Activated naive CD8-positive, alpha-beta T cell treated with anti-CD3 and anti-CD28 coated beads, Interleukin-2, amount 10 ng/mL, durations not matched to agents 7 days and 5 days (primary cell): ENCODE data around the gene RCBTB1. TPM values are rescaled to one million over a fixed set of nuclear protein-coding genes. Genes with fewer than 3 reads are reported as not detected.

ENCODE experiments used
- ATAC-seq: fragments of 150-1000 bp; cut with Tn5 transposase; one replicate; pipeline ENCODE4 v1.10.0; 2021; ENCODE audit warnings: low read depth, moderate library complexity
- POLR2A ChIA-PET: fragments of 350-600 bp; sonication (Branson Sonifier 250); formaldehyde crosslinking; loops from one replicate; lab custom pipeline; 2021; ENCODE audit warnings: antibody characterized with exemption; lab: Charles Lee
- DNase-seq: peaks from one replicate; pipeline ENCODE4 v3.0.0; 2021
- H3K27ac Mint-ChIP-seq: one replicate; pipeline ENCODE4 v1.8.0; 2022; ENCODE audit warnings: mild to moderate bottlenecking, mixed read lengths
- H3K27me3 Mint-ChIP-seq: one replicate; pipeline ENCODE4 v1.8.0; 2022; ENCODE audit warnings: mild to moderate bottlenecking, moderate library complexity, mixed read lengths
- H3K36me3 Mint-ChIP-seq: one replicate; pipeline ENCODE4 v1.8.0; 2021; ENCODE audit warnings: mild to moderate bottlenecking, mixed read lengths
- H3K4me1 Mint-ChIP-seq: one replicate; pipeline ENCODE4 v1.8.0; 2021; ENCODE audit warnings: mixed read lengths
- H3K4me3 Mint-ChIP-seq: one replicate; pipeline ENCODE4 v1.8.0; 2022; ENCODE audit warnings: mild to moderate bottlenecking, moderate library complexity, mixed read lengths
- H3K9me3 Mint-ChIP-seq: one replicate; pipeline ENCODE4 v1.8.0; 2021; ENCODE audit warnings: mixed read lengths
- total RNA-seq, 2 experiments: library from RNA; stranded (reverse); gene quantifications; one replicate each; pipeline ENCODE4 v1.2.3, GENCODE V29; 2021

Gene RCBTB1
- total RNA-seq, result 10 to 100 TPM; 18.9 to 20.6 TPM

DNA sequence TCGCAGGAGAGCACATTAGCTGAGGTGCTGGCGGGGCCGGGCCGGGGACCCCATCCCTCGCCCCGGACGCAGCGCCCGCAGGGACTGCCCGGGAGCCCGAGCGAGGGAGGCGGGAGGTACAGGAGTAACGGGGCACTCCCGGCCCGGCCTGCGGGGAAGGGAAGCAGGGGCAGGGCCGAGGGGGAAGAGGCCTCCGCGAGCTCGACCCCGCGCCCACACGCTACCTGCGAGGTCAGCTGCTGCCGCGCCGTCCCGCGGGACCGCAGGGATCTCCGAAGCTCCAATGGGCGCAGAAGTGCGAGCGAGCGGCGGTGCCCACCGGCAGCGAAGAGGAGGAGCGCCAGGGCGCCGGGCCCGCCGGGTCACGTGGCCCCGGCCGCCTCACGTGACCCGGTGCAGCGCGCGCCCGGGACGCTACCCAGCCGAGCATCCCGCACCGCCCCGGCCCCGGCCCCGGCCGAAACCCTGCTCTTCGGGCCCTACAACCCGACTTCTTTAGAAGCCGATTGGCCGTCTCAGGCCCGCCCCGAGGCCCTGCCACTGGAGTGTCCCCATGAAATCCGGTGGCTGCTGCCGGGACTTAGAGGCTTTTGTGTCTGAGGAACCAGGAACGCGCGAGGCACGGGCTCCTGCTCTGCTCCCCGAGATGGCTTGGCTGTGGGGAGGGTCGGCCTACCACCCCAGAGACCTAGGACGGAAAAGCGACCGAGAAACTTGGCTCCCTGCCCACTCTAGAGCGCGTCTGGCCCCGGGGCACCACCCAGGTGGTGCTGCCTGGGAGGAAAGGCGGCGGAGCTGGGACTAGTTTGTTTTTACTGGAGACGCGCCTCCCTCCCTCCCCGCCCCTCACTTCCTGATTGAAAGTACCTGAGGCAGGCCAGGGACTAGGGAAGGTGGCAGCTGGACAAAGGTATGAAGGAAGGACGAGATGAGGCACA lies at the start of gene RCBTB1:
RCBTB1 (minus strand) TSS at position 339 of the 938 bp plus-strand sequence. CDS start 18,279 bp downstream, outside the sequence.
- POLR2A ChIA-PET, result interaction anchor here (0.6 to 2.3 kb wide), 6 partner anchors 14 to 141 kb away, joined by 3 to 16 read pairs (median 5); partner anchors contain the start of genes CAB39L, PHF11 and SETDB2
- DNase-seq (peak; percentile 83), ATAC-seq (peak; percentile 96)
- H3K27ac Mint-ChIP-seq, result peak within 1 kb of the TSS; percentile 93
- H3K4me1 Mint-ChIP-seq, result peaks cover 36% of the 10 kb centered on the region
- peaks cover 15% of the 10 kb centered on the region for H3K36me3 Mint-ChIP-seq
- H3K4me3 Mint-ChIP-seq, result peak within 1 kb of the TSS; percentile 97
- H3K9me3 Mint-ChIP-seq, result no peaks in the 10 kb centered on the region
- peaks cover 3% of the 10 kb centered on the region for H3K27me3 Mint-ChIP-seq

GRCh38 chr13:49633710-49634109 lies 48.4 kb upstream of the RCBTB1 start:
- POLR2A ChIA-PET, result no interaction called here
- DNase-seq (no peak), ATAC-seq (no peak)
- H3K9me3 Mint-ChIP-seq, result no peaks in the 10 kb centered on the region
- no peak overlapping the region for H3K4me3 Mint-ChIP-seq
- H3K4me1 Mint-ChIP-seq, result peaks cover 17% of the 10 kb centered on the region
- H3K27ac Mint-ChIP-seq, result no peak overlapping the region
- no peaks in the 10 kb centered on the region for H3K27me3 Mint-ChIP-seq
- peaks cover 9% of the 10 kb centered on the region for H3K36me3 Mint-ChIP-seq

- POLR2A ChIA-PET, result no interaction called here
- H3K27ac Mint-ChIP-seq, result no peak overlapping the region
Observed at GRCh38 chr13:49632156-49632555, 46.8 kb upstream of the RCBTB1 start.

GRCh38 chr13:49630580-49630979 lies 45.2 kb upstream of the RCBTB1 start:
- DNase-seq (no peak), ATAC-seq (no peak)
- POLR2A ChIA-PET, result no interaction called here
- H3K27ac Mint-ChIP-seq, result no peak overlapping the region
- no peaks in the 10 kb centered on the region for H3K27me3 Mint-ChIP-seq
- H3K36me3 Mint-ChIP-seq, result peaks cover 11% of the 10 kb centered on the region
- no peak overlapping the region for H3K4me3 Mint-ChIP-seq
- no peaks in the 10 kb centered on the region for H3K9me3 Mint-ChIP-seq
- peaks cover 18% of the 10 kb centered on the region for H3K4me1 Mint-ChIP-seq

More at GRCh38 chr13:49632156-49632555, 46.8 kb upstream of the RCBTB1 start:
- Mint-ChIP-seq H3K36me3 (peaks cover 11% of the 10 kb centered on the region), H3K27me3 (no peaks in the 10 kb centered on the region), H3K9me3 (no peaks in the 10 kb centered on the region), H3K4me3 (no peak overlapping the region), H3K4me1 (peaks cover 23% of the 10 kb centered on the region)
- no peak for DNase-seq
- ATAC-seq, result no peak

GRCh38 chr13:49629947-49630346 lies 44.6 kb upstream of the RCBTB1 start:
- peaks cover 15% of the 10 kb centered on the region for H3K4me1 Mint-ChIP-seq
- DNase-seq, result no peak

DNA sequence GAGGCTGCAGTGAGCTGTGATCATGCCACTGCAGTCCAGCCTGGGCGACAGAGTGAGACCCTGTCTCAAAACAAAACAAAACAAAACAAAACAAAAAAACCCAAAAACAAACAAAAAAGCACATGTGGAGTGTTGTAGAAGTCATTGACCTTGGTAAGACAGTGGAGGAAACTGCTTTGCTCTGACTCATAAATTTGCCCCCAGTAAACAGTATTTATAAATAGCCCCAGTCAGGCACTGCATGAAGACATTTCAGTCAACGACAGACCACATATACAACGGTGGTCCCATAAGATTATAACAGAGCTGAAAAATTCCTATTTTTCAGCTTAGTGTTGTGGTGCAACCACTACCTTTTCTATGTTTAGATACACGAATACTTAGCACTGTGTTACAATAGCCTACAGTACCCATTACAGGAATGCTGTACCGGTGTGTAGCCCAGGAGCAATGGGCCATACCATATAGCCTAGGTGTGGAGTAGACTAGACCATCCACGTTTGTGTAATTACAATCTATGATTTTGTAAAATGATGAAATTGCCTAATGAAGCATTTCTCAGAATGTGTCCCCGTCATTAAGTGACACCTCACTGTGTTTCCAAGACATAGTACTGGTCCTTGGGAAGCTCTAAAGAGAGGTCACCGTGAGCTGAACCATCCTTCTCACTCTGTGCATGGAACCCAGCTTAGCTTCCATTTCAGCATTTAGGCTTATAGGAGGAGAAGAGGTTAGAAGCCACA lies 44.0 kb upstream of the RCBTB1 start:
- H3K36me3 Mint-ChIP-seq, result peaks cover 11% of the 10 kb centered on the region
- no peak overlapping the region for H3K27ac Mint-ChIP-seq
- DNase-seq (no peak), ATAC-seq (no peak)
- H3K4me3 Mint-ChIP-seq, result peak overlapping the region; percentile 90
- peaks cover 3% of the 10 kb centered on the region for H3K27me3 Mint-ChIP-seq
- H3K9me3 Mint-ChIP-seq, result no peaks in the 10 kb centered on the region
- H3K4me1 Mint-ChIP-seq, result peaks cover 10% of the 10 kb centered on the region
- POLR2A ChIA-PET, result interaction anchor here (1.7 kb wide), 1 partner anchor 9 kb away, joined by 4 read pairs; no protein-coding TSS in a partner anchor

More at GRCh38 chr13:49629947-49630346, 44.6 kb upstream of the RCBTB1 start:
- Mint-ChIP-seq H3K27me3 (no peaks in the 10 kb centered on the region), H3K27ac (no peak overlapping the region), H3K36me3 (peaks cover 11% of the 10 kb centered on the region), H3K9me3 (no peaks in the 10 kb centered on the region), H3K4me3 (peak overlapping the region; percentile 37)
- no peak for ATAC-seq
- POLR2A ChIA-PET, result interaction anchor here (1.7 kb wide), 1 partner anchor 8 kb away, joined by 4 read pairs; no protein-coding TSS in a partner anchor

GRCh38 chr13:49627831-49628652 lies 42.7 kb upstream of the RCBTB1 start, which contains the start of gene ARL11:
ARL11 (plus strand) TSS chr13:49628507; CDS start chr13:49630448, 1,941 bp downstream.
- Mint-ChIP-seq H3K4me3 (peak within 1 kb of the TSS; percentile 90), H3K4me1 (peaks cover 10% of the 10 kb centered on the region), H3K27me3 (peaks cover 4% of the 10 kb centered on the region), H3K36me3 (peaks cover 9% of the 10 kb centered on the region), H3K27ac (peak within 1 kb of the TSS; percentile 79), H3K9me3 (no peaks in the 10 kb centered on the region)
- DNase-seq (peak; percentile 79), ATAC-seq (peak; percentile 98)
- POLR2A ChIA-PET, result interaction anchor here (1.0 to 2.2 kb wide), 5 partner anchors 10 to 369 kb away, joined by 3 to 9 read pairs (median 4); partner anchors contain the start of genes CAB39L, KPNA3, PHF11 and SETDB2

DNA sequence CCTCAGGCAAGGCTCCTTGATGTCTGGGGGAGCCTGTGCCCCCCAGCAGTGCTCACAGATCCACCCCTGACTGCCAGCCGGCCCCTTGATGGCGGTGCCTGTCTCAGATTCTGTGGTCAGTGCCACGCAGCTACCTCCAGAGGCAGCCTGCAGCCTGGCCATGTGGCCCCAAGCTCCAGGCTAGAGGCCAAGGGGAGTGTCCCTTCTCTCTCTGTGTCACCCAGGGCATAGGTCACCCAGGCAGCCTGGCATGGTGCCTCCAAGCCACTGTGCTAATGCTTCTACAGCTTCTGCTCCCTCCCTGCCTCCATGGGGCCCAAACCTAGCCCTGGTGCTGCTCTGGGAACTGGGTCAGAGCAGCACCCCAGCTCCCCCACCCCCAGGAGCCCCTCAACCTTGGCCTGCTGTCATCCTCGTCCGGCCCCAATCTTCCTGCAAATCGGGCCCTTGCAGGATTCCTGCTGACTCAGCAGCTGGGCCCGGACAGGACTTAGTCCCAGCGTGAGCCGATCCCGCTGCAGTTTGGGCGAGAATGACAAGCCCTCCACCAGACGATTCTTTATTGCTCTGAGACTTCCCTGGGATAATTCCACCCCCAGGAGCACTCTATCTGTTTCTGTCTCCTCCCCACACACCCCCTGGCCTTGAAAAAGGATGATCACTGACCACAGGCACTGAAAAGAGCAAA lies 40.2 kb upstream of the RCBTB1 start:
- Mint-ChIP-seq H3K27me3 (peaks cover 4% of the 10 kb centered on the region), H3K36me3 (peaks cover 6% of the 10 kb centered on the region), H3K27ac (no peak overlapping the region), H3K4me1 (peaks cover 10% of the 10 kb centered on the region), H3K4me3 (no peak overlapping the region), H3K9me3 (no peaks in the 10 kb centered on the region)
- no peak for ATAC-seq
- no peak for DNase-seq
- POLR2A ChIA-PET, result no interaction called here

DNA sequence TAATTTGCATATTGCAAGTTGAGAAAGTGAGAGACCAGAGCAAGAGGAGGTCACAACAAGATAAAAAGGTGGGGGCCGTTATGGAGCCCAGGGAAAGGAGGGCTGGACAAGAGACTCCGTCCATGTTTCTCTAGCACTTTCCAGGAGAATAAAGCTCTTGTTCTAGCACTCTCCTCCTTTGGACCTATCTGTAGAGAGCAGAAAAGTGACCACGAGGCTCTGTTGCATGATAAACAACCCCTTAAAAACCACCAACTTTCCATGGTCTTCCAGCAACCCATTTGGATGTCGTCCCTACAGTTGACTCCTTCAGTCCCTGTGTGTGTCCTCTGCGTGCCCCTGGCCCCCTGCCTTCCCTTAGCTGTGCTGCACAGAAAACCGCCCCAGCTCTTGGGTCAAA lies 38.9 kb upstream of the RCBTB1 start:
- Mint-ChIP-seq H3K4me1 (peaks cover 9% of the 10 kb centered on the region), H3K36me3 (peaks cover 1% of the 10 kb centered on the region), H3K4me3 (no peak overlapping the region), H3K27ac (no peak overlapping the region), H3K9me3 (no peaks in the 10 kb centered on the region), H3K27me3 (peaks cover 4% of the 10 kb centered on the region)
- POLR2A ChIA-PET, result no interaction called here
- ATAC-seq, result no peak
- DNase-seq, result no peak

GRCh38 chr13:49622174-49622946 lies 37.0 kb upstream of the RCBTB1 start:
- H3K27me3 Mint-ChIP-seq, result peaks cover 4% of the 10 kb centered on the region
- no peak overlapping the region for H3K4me3 Mint-ChIP-seq
- H3K9me3 Mint-ChIP-seq, result no peaks in the 10 kb centered on the region
- no peak overlapping the region for H3K27ac Mint-ChIP-seq
- POLR2A ChIA-PET, result no interaction called here
- no peak for ATAC-seq
- DNase-seq, result no peak
- peaks cover 2% of the 10 kb centered on the region for H3K4me1 Mint-ChIP-seq
- no peaks in the 10 kb centered on the region for H3K36me3 Mint-ChIP-seq

DNA sequence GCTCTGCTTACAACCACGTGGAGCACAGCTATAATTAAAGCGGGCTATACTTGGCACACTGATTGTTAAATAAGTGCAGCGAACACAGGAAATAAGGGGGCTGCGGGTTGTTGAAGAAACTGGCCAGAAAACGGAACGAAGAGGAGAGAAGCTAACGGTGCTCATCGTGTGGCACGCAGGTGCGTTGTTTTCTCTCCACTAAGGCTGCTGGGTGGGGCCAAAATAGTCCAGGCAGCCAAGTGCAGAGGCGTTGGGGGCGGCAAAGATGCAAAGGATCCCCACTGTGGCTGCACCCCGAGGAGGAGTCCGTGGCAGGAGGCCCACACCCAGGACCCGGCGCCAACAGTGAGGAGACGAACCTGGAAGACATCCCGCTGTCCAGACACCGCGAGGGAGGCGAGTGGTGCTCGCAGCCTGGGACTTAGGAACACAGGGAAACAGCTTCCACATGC lies 34.8 kb upstream of the RCBTB1 start:
- peak overlapping the region; percentile 15 for H3K27ac Mint-ChIP-seq

More for the DNA sequence above, 34.8 kb upstream of the RCBTB1 start:
- H3K9me3 Mint-ChIP-seq, result no peaks in the 10 kb centered on the region
- peak overlapping the region; percentile 40 for H3K4me3 Mint-ChIP-seq
- peaks cover 4% of the 10 kb centered on the region for H3K27me3 Mint-ChIP-seq
- peaks cover 2% of the 10 kb centered on the region for H3K4me1 Mint-ChIP-seq
- DNase-seq, result no peak
- POLR2A ChIA-PET, result interaction anchor here (0.7 kb wide), 2 partner anchors 86 to 173 kb away, joined by 3 read pairs; partner anchors contain the start of gene KPNA3
- ATAC-seq, result peak; percentile 60
- no peaks in the 10 kb centered on the region for H3K36me3 Mint-ChIP-seq
